ELR (cell line): ENCODE data around the gene NCAPD2.

ENCODE experiments used
- DNase-seq: peaks from one replicate; pipeline ENCODE4 v3.0.0-alpha.2; 2015; ENCODE audit warnings: low read depth

NCAPD2 gene

GRCh38 chr12:6493497-6494257 lies at the start of gene NCAPD2:
Gene NCAPD2 (plus strand): TSS chr12:6494102. CDS start chr12:6495099, 997 bp downstream.
- peak; percentile 98 for DNase-seq

DNA sequence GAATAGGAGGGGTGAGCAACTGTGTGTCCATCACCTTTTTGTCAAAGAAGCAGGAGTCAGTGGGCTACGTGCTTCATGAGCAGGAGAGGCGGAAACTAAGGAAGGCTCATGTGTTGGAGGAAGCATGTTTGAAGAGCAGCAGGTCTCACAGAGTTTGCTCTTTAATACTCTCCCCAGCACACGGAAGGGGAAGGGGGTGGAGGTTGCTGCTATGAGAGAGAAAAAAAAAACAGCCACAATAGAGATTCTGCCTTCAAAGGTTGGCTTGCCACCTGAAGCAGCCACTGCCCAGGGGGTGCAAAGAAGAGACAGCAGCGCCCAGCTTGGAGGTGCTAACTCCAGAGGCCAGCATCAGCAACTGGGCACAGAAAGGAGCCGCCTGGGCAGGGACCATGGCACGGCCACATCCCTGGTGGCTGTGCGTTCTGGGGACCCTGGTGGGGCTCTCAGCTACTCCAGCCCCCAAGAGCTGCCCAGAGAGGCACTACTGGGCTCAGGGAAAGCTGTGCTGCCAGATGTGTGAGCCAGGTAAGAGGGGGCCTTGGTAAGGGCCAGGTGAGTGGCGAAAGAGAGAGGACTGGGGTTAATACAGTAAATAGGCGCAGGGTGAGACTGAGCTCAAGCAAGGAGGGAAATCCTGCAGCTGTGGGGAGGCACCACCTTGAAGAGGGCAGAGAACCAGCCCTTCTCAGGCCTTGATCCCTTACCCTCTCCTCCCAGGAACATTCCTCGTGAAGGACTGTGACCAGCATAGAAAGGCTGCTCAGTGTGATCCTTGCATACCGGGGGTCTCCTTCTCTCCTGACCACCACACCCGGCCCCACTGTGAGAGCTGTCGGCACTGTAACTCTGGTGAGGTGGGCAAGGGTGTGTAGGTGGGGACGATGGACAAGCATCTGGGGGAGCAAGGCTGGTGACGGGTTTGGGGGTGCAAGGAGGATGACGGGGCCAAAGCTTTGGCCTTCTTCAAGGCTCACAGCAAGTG lies 48.9 kb upstream of the NCAPD2 start, which contains the start of gene CD27:
Gene CD27 (plus strand): TSS at position 252 of the 985 bp plus-strand sequence. CDS start 141 bp downstream, at position 393.
- no peak for DNase-seq

DNA sequence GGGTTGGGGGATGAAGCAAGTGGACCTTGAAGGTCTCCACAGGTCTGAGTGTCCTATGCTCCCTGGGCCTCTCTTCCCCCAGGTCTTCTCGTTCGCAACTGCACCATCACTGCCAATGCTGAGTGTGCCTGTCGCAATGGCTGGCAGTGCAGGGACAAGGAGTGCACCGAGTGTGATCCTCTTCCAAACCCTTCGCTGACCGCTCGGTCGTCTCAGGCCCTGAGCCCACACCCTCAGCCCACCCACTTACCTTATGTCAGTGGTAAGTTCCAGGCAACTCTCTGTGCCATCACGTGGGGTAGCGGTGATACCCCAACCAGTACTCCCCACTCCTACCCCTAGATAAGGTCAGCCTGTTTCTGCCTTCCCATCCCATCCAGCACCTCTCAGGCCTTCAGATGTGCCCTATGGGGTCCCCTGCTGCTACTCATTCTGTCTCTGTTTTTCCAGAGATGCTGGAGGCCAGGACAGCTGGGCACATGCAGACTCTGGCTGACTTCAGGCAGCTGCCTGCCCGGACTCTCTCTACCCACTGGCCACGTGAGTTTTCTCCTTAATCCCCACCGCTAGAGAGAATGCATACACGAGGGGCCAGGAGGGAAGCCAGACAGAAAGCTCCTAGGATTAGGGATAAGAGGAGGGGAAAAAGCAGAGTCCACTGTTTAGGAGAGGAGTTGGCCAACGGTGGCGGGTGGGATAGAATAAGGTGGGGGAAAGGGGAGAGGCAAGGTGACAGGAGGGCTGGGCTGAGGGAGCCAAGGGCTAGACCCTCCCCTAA lies 43.6 kb upstream of the NCAPD2 start:
- no peak for DNase-seq

DNA sequence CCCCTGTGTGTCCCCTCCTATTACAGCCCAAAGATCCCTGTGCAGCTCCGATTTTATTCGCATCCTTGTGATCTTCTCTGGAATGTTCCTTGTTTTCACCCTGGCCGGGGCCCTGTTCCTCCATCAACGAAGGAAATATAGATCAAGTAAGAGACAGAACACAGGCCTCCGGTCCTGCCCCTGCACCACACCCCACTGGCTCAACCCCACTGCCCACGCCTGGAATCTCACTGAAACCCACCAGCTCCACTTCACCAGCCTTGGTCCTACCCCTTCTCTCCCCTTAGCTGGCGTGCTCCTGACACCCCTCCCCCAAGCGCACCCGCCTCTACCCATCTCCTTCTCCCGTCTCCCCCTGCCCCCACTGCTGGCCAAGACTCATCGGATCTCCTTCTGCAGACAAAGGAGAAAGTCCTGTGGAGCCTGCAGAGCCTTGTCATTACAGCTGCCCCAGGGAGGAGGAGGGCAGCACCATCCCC lies 43.0 kb upstream of the NCAPD2 start:
- DNase-seq: no peak

DNA sequence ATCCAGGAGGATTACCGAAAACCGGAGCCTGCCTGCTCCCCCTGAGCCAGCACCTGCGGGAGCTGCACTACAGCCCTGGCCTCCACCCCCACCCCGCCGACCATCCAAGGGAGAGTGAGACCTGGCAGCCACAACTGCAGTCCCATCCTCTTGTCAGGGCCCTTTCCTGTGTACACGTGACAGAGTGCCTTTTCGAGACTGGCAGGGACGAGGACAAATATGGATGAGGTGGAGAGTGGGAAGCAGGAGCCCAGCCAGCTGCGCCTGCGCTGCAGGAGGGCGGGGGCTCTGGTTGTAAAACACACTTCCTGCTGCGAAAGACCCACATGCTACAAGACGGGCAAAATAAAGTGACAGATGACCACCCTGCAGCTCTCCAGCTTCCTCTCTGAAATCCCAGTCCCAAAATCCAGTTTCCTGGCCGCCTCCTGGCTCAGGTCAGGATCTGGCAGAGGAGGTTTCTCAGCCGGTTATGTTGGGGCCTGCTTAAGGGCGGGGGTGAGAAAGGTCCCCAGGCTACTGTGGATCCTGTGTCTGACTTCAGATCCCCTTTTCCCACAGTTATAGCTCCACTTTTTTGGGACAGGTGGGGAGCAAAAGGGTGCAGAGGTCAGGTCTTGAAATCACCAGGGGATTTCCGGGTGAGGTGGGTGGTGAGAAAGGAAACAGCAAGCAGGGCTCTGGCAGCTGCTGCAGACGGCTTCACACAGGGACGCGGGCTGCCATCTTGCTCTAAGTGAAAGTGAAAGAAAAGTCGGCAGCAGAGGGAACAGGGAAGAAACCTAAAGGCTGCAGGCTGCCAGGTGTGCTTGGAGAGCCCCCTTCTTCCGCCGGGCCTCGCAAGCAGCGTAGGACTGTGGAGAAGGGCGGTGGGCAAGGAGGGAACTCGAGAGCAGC lies 42.3 kb upstream of the NCAPD2 start, which contains the start of gene TAPBPL:
Gene TAPBPL (plus strand): TSS at position 695 of the 897 bp plus-strand sequence. CDS start 207 bp downstream, outside the sequence.
- DNase-seq: peak; percentile 85

GRCh38 chr12:6452245-6452943 lies 41.5 kb upstream of the NCAPD2 start:
- peak; percentile 40 for DNase-seq

DNA sequence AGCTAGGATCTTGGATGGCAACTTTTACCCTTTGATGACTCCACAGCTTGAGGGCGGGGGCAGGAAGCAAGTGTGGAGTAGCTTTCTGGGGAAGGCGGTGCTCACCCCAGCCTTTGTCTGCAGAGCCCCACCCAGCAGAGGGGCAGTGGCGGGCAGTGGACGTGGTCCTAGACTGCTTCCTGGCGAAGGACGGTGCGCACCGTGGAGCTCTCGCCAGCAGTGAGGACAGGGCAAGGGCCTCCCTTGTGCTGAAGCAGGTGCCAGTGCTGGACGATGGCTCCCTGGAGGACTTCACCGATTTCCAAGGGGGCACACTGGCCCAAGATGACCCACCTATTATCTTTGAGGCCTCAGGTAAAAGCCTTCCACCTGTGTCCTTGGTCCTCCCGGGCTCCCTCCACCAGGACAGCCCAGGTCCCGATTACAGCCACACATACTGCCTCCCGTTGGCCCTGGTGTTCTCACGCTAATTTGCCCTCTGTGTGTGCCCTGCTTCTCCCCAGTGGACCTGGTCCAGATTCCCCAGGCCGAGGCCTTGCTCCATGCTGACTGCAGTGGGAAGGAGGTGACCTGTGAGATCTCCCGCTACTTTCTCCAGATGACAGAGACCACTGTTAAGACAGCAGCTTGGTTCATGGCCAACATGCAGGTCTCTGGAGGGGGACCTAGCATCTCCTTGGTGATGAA lies 40.8 kb upstream of the NCAPD2 start:
- no peak for DNase-seq

DNA sequence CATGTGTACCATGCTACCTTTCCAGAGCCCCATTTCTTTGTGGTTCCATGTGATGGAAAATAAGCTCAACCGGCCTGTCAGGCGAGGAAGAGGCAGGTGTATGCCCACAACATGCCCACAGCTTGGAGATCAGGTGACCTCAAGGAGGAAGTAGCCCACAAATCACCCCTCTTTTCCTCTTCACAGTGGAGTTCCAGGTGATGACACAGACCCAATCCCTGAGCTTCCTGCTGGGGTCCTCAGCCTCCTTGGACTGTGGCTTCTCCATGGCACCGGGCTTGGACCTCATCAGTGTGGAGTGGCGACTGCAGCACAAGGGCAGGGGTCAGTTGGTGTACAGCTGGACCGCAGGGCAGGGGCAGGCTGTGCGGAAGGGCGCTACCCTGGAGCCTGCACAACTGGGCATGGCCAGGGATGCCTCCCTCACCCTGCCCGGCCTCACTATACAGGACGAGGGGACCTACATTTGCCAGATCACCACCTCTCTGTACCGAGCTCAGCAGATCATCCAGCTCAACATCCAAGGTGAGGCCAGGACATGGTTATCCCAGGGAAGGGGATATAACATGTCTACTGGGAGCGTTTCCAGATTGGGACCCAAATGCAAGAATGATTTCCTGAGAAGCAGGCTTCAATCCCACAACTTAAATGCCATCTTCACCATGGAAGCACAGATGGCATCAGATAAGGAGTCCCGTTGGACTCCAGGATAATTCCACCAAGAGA lies 36.5 kb upstream of the NCAPD2 start:
- no peak for DNase-seq

DNA sequence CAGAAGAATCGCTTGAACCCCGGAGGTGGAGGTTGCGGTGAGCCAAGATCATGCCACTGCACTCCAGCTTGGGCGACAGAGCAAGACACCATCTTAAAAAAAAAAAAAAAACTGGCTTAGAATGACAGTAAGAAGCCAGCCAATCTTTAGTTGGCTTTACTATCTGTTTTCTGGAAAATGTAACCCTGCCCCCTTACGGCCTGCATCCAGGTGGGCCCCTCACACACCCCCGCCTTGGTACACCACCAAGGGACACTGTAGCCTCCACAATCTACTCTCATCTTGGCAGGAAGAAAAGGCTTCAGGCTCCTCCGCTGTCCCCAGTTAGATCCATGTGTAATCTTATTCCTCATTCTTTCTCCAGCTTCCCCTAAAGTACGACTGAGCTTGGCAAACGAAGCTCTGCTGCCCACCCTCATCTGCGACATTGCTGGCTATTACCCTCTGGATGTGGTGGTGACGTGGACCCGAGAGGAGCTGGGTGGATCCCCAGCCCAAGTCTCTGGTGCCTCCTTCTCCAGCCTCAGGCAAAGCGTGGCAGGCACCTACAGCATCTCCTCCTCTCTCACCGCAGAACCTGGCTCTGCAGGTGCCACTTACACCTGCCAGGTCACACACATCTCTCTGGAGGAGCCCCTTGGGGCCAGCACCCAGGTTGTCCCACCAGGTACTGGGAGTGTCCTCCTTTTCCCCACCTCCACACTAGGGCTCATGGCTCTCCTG lies 35.5 kb upstream of the NCAPD2 start:
- no peak for DNase-seq

- no peak for DNase-seq
Observed at GRCh38 chr12:6459004-6459337, 34.9 kb upstream of the NCAPD2 start.

DNA sequence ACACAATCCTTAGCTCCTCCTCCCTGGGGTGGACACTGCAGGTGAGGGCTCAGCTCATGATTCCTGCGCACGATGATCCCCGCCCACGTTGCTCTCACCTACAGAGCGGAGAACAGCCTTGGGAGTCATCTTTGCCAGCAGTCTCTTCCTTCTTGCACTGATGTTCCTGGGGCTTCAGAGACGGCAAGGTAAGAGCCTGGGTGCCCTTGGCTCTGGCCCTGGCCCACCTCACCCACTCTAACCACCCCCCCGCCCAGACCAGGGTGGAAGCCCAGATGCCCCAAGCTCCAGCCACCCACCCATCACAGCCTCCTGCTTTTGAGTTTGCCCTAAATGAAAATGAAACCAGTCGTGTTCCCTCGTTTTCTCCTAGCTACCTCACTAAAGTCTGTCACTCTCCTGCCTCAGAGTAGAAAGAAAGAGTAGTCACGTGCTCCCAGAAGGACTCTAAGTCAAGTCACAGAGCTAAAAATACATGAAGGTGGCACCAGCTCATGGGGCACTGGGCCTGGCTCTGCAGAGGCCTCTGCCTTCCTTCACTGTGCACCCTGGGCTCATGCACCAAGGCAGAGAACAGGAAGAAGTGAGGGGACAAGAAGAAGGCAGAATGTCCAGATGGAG lies 33.0 kb upstream of the NCAPD2 start:
- no peak for DNase-seq

DNA sequence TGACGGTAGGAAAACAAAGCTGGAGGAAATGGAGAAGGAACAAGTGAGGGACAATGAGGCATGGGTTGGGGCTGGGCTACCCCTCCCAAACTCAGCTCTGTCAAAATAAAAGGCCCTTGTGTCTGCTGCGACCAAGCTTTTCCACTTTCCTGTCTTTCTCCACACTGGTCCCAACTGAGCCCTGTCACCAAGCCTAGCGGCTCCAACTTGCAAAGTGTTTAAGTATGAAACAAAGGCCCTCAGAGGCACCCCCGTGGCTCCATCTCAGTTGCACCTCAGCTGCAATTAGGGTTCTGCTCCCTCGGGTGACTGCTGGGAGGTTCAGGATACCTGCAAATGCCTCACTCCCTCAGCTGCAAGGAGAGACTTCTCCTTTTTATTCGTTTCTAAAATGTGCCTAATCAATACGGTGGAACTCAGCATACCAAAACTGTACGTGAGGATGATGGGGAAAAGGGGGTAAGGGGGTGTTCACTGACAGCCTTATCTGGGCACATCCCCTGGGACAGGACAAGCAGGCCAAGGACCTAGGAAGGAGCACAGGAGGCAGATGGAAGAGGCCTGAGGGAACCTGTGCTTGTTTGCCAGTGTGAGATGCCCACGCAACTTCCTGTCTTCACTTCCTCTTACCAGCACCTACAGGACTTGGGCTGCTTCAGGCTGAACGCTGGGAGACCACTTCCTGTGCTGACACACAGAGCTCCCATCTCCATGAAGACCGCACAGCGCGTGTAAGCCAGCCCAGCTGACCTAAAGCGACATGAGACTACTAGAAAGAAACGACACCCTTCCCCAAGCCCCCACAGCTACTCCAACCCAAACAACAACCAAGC lies 32.3 kb upstream of the NCAPD2 start:
- peak; percentile 73 for DNase-seq

GRCh38 chr12:6462234-6462995 lies 31.5 kb upstream of the NCAPD2 start:
- no peak for DNase-seq

DNA sequence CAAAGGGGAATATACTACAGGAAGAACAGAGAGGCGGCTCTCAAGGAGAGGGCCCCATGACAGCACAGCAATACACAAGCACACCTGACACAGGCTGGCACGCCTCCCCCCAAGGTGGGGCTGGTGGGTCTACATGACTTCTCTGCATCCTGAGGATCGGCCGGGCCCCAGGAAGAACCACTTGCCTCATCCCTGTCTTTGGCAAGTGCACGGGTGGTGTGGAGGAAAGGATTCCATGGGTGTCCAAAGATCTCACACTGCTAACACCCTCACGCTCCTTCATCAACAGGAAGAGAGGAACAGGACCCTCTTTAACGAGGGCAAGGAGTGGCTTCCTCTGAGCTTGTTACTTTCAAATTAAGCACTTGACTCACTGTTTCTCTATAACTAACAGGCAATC lies 30.7 kb upstream of the NCAPD2 start:
- DNase-seq: no peak

DNA sequence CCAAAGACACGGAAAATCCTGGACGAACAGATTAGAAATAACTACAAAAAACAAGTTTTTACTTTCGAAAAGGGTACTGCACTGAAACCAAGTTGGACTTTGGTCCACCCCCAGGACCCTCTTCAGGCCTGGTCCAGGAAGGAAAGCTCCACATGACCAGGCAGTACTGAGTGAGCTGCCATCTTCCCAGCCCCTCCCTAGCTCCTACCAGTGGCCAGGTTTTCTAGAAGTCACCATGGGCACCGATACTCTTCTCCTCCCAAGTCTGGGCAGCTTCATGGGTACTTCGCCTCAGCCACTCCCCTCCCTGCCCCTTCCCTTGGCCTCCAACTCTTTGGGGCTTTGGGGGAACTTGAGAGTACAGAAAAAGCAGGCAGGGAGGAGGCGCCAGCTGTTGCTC lies 30.0 kb upstream of the NCAPD2 start:
- DNase-seq: no peak

GRCh38 chr12:6464531-6464930 lies 29.4 kb upstream of the NCAPD2 start:
- no peak for DNase-seq
